GM18517 (cell line): Measurements from ENCODE around the gene CTNNA1.
A peak's percentile ranks its signal among the peaks of the same experiment; 100 is the strongest.
"Not testable (repeated sequence)": the region's sequence is repeated elsewhere in the genome, so short reads cannot be mapped to it uniquely, and the experiment has no call there.

Experiments used
- ATAC-seq: cut with Tn5 transposase; IDR thresholded peaks from one replicate; pipeline ENCODE4 v1.9.1; 2021; ENCODE audit warnings: mild to moderate bottlenecking, moderate library complexity; ENCODE audit not compliant: unreplicated experiment

Gene CTNNA1, protein sequence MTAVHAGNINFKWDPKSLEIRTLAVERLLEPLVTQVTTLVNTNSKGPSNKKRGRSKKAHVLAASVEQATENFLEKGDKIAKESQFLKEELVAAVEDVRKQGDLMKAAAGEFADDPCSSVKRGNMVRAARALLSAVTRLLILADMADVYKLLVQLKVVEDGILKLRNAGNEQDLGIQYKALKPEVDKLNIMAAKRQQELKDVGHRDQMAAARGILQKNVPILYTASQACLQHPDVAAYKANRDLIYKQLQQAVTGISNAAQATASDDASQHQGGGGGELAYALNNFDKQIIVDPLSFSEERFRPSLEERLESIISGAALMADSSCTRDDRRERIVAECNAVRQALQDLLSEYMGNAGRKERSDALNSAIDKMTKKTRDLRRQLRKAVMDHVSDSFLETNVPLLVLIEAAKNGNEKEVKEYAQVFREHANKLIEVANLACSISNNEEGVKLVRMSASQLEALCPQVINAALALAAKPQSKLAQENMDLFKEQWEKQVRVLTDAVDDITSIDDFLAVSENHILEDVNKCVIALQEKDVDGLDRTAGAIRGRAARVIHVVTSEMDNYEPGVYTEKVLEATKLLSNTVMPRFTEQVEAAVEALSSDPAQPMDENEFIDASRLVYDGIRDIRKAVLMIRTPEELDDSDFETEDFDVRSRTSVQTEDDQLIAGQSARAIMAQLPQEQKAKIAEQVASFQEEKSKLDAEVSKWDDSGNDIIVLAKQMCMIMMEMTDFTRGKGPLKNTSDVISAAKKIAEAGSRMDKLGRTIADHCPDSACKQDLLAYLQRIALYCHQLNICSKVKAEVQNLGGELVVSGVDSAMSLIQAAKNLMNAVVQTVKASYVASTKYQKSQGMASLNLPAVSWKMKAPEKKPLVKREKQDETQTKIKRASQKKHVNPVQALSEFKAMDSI

DNA sequence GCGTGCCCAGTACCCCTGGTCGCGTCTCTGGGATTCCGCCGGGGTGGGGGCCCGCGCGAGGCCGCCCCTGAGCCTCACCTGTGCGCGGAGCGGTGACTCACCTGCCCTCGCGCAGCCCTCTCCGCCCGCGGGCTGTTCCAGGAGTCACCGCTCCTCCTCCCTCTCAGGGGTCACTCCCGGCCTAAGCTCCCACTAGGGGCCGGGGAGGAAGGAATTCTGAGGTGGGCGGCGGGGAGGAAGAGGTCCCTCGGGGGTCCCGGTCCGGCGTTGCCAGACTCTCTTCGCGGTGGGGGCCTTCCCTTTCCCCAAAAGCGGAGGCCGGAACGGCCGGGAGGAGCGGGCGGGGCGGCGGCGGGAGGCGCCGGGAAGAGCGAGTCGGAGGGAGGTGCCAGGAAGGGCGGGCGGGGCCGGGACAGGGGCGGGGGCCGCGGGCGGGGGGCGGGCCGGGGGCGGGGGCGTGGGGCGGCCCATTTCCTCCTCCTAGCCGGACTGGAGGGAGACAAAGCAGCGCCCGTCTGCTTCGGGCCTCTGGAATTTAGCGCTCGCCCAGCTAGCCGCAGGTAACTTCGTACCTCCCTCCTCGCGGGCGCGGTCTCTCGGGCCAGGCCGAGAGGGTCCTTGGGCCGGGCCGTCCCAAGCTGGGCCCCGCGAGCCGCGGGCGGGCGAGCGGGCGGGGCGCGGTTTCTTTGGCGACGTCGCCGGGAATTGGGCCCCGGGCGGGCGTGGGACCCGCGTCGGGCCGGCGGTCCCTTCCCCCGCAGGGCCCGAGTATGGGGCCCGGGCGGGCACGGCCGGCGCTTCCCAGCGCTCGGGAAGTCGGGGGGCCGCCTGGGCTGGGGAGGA lies at the start of gene CTNNA1:
Gene CTNNA1, plus strand, starts transcription at position 475 of the 843 bp plus-strand sequence. CDS start 28,500 bp downstream, outside the sequence.
- peak; percentile 48 for ATAC-seq

DNA sequence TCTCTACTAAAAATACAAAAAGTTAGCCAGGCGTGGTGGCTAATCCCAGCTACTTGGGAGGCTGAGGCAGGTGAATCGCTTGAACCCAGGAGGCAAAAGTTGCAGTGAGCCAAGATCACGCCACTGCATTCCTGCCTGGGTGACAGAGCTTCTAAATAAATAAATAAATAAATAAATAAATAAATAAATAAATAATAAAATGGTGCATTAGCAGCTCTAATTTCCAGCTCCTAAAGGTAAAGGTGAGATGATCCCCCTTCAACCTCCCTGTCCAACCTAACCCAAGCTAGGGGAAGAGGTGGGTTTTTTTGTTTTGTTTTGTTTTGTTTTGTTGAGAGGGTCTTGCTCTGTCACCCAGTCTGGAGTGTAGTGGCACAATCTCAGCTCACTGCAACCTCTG lies 49.4 kb upstream of the CTNNA1 start:
- not testable (repeated sequence) for ATAC-seq

DNA sequence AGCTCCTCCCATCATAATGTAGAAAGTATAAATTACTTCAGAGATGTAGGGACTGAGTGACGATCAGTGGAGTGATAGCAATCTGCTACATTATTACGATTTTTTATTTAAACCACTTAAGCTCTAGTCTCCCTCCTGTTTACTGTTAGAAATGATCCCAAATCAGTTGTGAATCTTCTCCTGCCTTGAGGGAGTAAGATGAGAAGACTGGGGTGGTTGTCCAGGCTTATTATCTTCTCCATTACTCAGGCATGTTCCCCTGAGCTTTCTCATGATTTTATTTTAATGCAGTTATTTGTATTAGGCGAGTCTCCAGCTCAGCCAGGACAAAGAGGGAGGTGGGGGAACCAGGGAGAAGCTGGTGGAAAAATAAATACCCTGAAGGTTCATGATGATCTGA lies 48.2 kb upstream of the CTNNA1 start:
- no peak for ATAC-seq

DNA sequence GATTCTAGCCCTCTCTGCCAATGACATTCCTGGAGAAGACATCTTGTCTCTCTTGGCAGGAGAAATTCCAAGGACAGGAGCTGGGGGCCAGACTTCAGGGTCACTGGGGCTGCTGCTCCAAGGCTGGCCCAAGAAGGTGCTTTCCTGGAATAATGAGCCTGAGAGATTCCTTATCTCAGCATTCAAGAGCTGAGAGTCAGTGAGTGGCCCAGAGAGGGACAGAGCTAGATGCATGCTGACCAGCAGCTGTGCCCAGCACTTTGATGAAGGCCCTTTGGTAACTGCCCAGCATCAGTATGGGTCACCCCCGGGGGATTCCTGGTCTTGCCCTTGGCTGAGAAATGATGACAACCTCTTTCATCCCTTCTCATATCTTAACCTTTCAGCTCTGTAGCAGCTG lies 47.7 kb upstream of the CTNNA1 start:
- no peak for ATAC-seq

DNA sequence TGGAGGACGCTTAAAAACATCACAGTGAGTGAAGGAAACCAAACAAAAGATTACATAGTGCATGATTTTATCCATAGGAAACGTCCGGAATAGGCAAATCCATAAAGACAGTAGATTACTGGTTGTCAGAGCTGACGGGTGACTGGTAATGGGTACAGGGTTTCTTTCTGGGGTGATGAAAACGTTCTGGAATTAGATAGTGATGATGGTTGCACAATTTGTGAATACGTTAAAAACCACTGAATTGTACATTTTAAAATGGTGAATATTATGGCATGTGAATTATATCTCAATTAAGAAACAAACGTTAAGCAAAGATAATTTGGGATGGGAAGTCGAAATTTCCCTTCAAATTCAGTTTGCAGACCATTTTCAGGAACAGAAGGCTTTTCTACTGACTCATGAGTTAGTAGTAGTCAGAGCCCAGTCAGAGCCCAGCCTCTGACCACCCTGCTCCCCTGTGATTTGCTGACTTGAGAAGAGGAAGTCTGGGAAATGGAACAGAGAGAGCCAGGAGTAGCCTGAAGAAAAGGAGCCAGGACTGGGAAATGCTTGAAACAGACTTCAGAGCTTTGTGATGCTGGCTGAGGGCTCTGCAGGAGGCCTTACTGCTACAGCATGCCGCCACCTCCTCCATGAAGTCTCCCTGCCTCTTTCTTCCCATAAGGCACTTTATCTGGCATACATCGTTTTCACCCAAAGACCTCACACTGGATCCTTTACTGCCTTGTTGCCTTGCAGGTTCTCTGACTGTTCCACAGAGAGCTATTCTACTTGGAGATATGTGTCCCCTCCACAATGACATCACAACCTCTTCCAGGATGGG lies 46.4 kb upstream of the CTNNA1 start:
- ATAC-seq, result no peak

DNA sequence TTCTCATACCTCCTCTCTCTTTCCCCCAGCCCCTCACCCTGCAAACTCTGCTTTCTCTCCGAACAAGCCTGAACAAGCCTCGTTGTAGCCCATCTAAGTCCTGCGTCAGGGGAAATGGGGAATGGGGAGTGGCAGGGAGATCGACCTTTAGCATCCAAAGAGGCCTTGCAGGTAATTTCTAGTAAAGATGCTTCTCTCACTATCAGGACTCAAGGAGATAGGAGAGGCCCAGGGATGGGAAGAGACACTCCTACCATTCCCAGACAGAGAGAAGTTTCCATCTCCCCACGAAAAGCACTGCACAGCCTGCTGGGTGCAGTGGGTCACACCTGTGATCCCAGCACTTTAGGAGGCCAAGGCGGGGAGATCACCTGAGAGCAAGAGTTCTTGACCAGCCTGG lies 44.4 kb upstream of the CTNNA1 start:
- ATAC-seq, result no peak

DNA sequence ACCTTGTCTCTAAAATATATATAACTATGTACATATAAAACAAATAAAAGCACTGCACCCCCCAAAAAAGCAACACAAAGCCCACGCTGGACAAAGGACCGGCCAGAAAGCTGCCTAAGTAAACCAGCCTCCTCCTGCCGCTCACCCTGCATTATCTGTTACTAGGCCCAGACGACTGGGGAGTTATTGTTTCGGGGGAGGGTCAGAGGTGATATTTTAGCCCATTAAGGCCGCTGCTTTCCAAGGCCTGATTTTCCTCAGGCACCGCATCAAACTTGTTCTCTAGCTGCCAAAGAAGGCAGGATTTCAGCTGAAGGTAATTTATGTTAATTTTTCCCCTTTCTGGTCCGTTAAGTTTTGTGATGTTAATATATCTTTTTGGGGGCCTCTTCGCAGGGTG lies 44.0 kb upstream of the CTNNA1 start:
- no peak for ATAC-seq

DNA sequence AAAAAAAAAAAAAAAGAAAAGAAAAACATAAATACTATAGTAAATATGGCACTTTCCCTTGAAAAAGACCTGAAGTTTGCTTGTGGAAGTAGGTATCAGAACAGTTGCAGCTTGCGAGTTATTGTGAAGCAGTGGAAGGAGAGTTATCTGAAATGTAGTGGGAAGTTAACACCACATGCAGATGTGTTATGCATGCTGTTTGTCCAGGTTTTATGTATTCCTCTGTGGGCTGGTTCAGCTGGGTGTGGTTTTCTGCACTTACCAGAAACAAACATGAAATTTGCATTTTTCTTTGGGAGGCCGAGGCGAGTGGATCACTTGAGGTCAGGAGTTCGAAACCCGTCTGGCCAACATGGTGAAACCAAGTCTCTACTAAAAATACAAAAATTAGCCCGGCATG lies 42.1 kb upstream of the CTNNA1 start:
- ATAC-seq, result no peak

DNA sequence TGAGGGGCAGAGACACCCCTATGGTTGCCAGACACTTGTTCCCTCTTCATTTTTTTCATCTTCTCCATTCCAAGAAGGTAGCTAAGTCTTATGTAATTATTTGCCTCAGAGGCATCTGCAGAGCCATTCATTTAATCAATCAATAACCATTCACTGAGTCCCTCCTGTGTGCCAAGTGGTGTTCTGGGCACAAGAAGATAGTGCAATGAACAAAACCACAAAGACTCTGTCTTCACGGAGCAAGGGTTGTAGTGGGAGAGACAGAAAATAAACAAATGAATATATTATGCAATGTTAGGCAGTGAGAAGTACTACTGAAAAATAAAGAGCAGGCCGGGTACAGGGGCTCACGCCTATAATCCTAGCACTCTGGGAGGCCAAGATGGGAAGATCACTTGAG lies 41.4 kb upstream of the CTNNA1 start:
- no peak for ATAC-seq

DNA sequence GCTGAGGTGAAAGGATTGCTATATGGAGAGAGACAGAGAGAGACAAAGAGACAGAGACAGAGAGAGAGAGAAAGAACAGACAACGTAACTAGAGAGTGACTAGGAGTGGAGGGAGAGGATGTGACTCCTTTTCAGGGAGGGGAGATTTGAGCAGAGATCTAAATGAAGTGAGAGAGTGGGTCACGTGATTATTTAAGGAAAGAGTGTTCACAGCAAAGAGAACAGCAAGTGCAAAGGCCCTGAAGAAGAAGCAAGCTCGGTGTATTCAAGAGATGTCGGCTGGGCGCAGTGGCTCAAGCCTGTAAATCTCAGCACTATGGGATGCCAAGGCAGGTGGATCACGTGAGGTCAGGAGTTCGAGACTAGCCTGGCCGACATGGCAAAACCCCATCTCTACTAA lies 40.9 kb upstream of the CTNNA1 start:
- no peak for ATAC-seq

DNA sequence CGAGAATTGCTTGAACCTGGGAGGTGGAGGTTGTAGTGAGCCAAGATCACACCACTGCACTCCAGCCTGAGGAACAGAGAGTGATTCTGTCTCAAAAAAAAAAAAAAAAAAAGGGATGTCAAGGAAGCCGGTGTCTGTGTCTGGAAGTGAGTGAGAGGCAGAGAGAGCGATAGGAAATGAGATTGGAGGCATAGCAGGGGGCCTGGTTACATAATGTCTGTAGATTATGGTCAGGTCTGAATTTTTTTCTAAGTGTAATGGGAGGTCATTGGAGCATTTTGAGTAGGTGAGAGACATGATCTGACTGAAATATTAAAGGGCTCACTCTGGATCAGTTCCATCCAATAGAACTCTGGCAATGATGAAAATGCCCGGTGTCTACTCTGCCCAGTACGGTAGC lies 40.4 kb upstream of the CTNNA1 start:
- no peak for ATAC-seq

DNA sequence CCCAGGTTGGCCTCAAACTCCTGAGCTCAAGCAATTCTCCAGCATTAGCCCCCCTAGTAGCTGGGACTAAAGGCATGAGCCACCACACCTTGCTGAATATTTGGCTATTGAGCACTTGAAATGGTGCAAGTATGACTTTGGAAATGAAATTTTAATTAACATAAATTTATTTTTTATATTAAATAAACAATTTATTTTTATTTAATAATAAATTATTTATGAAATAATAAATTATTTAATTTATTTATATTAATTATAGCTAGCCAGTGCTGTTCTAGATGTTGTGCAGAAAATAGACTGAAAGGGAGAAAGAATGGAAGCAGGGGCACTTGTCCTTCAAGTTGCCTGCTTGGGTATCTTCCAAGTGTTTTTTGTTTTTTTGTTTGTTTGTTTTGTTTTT lies 40.0 kb upstream of the CTNNA1 start:
- ATAC-seq, result no peak

DNA sequence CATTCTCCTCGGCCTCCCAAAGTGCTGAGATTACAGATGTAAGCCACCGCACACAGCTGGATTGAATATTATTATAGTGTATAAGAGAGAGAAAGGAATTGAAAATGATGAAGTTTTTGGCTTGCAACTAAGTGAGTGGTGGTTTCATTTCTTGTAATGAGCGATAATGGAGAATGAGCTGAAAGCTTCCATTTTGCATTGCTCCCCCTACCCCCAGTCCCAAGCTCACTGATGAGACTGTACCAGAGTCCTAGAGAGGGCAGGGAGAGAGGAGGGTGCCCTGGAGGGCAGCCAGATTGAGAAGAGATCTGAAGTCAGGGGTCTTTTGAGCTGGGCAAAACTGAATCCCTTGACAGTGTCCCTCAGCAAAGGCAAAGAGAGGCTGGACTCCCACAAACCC lies 38.5 kb upstream of the CTNNA1 start:
- no peak for ATAC-seq

DNA sequence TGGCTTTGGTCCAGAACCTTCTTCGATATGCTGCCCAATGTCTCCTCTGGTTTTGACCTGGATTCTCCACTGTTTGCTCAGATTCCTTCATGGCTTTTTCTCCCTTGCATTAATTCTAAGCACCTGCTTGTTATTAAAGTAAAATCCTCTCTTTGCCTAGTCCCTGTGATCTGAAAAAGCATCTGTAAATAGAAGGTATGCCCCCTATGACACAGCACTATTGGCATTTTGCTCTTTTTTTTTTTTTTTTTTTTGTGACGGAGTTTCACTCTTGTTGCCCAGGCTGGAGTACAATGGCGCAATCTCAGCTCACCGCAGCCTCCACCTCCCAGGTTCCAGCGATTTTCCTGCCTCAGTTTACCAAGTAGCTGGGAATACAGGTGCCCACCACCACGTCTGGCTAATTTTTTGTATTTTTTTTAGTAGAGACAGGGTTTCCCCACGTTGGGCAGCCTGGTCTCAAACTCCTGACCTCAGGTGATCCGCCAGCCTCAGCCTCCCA lies 37.2 kb upstream of the CTNNA1 start:
- not testable (repeated sequence) for ATAC-seq

DNA sequence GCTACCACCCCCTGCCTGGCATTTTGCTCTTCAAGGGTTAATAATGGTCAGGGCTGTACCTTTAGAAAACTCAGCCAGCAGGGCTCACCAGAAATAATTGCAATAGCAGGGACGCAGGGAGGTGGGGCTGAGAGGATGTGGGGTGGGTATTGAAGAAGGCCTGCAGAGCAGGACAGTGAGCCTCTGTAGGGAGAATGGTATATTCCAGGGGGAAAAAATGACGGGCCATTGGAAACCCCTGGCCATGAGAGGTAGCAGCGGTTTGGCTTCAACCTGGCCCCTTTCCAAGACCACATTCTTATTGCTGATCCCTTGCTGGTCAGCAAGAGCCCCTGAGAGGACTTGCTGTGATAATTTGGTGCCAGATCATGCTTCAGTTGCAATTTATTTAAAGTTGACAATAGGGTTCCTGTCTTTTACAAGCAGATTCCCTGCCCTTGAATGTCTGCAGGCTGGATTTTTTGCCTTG lies 36.7 kb upstream of the CTNNA1 start:
- no peak for ATAC-seq

DNA sequence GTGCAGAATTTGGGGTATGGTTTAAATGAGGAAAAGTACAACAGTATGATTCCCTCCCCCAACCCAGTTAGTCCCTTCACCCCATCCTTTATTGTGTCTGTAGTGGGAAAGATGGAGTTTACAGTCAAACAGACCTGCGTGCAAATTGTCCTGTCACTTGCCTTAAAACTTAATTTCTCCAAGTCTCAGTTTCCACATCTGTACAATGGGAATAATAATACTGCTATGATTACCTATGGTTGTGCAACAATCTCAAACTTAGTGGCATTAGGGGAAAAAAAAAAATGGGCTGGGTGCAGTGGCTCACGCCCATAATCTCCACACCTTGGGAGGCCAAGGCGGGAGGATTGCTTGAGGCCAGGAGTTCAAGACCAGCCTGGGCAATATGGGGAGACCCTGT lies 35.8 kb upstream of the CTNNA1 start:
- no peak for ATAC-seq

DNA sequence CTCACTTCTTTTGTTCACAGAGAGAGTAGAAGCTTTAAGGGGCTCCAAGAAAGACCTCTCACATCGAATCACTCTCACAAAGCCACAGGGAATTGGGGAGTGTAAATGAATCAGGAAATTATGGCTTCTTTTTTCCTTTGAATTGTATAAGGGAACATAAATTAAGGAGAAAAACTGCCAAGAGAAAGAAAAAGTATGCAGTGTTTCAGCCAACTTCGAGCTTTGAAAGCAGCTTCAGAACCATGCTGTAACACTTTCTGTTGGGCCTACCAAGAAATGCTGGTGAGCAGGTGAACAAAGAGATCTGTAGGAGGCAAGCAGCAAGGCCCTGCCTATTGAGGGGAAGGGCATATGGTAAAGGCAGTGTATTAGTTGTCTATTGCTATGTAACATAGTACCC lies 33.4 kb upstream of the CTNNA1 start:
- no peak for ATAC-seq

DNA sequence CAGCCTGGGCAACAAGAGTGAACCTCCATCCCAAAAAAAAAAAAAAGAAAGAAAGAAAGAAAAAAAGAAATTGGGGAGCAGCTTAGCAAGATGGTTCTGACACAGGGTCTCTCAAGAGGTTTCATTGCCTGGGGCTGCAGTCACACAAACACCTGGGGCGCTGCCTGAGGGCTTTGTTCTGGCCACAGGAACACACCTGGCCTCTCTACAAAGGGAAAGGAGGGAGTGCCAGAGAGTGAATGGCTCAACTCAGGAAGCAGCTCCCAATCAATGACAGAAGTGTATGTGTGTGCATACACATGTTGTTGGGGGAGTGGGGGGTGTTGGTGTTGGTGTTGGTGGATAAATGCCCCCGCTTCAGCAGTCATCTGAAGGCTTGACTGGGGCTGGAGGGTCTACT lies 32.4 kb upstream of the CTNNA1 start:
- ATAC-seq, result no peak

DNA sequence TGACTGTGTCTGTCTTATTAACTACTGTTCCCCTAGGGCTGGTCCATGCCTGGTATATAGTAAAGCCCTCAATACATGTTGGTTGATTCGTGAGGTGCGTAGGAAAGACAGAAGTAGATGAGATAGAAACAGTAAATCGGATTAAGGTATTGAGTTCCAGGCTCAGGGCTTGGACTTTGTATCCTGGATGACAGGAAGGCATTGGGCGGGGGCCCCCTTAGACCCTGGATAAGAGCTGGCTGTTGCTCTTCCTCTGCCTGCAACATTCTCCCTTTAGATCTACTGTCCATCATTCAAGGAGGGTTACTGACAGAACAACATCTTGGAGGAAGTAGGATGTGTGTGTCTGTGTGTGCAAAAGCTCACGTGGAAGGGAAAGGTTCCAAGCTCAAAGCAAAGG lies 31.2 kb upstream of the CTNNA1 start:
- no peak for ATAC-seq
